Activated naive CD4-positive, alpha-beta T cell treated with anti-CD3 and anti-CD28 coated beads, Interleukin-2, amount 10 ng/mL, durations not matched to agents 7 days and 5 days (primary cell): ENCODE measurements around the gene ABLIM1.

ENCODE experiments used
- CTCF ChIA-PET: fragments of 350-600 bp; sonication (Branson Sonifier 250); formaldehyde crosslinking; loops from one replicate; lab custom pipeline; 2021; ENCODE audit warnings: antibody characterized with exemption; lab: Charles Lee
- DNase-seq: peaks from one replicate; pipeline ENCODE4 v3.0.0-alpha.2; 2020
- H3K27ac Mint-ChIP-seq: one replicate; pipeline ENCODE4 v1.8.0; 2021; ENCODE audit warnings: mild to moderate bottlenecking, moderate library complexity, mixed read lengths
- H3K27me3 Mint-ChIP-seq: one replicate; pipeline ENCODE4 v1.8.0; 2021; ENCODE audit warnings: mild to moderate bottlenecking, mixed read lengths
- H3K36me3 Mint-ChIP-seq: one replicate; pipeline ENCODE4 v1.8.0; 2021; ENCODE audit warnings: mixed read lengths
- H3K4me1 Mint-ChIP-seq: one replicate; pipeline ENCODE4 v1.8.0; 2021; ENCODE audit warnings: mixed read lengths
- H3K4me3 Mint-ChIP-seq: one replicate; pipeline ENCODE4 v1.8.0; 2021; ENCODE audit warnings: mild to moderate bottlenecking, moderate library complexity, mixed read lengths
- H3K9me3 Mint-ChIP-seq: one replicate; pipeline ENCODE4 v1.8.0; 2021; ENCODE audit warnings: mixed read lengths

Gene ABLIM1

GRCh38 chr10:114590993-114591392 is 67.1 kb downstream of the ABLIM1 start:
- Mint-ChIP-seq H3K4me1 (no peaks in the 10 kb centered on the region), H3K27me3 (peaks cover 10% of the 10 kb centered on the region), H3K4me3 (no peak overlapping the region), H3K27ac (no peak overlapping the region), H3K9me3 (no peaks in the 10 kb centered on the region), H3K36me3 (no peaks in the 10 kb centered on the region)
- CTCF ChIA-PET: no interaction called here
- DNase-seq: no peak

GRCh38 chr10:114584419-114584818 is 73.7 kb downstream of the ABLIM1 start:
- H3K36me3 Mint-ChIP-seq: no peaks in the 10 kb centered on the region
- no peaks in the 10 kb centered on the region for H3K9me3 Mint-ChIP-seq
- no peak overlapping the region for H3K4me3 Mint-ChIP-seq
- peaks cover 10% of the 10 kb centered on the region for H3K27me3 Mint-ChIP-seq
- CTCF ChIA-PET: no interaction called here
- H3K27ac Mint-ChIP-seq: no peak overlapping the region
- DNase-seq: no peak
- no peaks in the 10 kb centered on the region for H3K4me1 Mint-ChIP-seq

- CTCF ChIA-PET: interaction anchor here (1.7 kb wide), 1 partner anchor 12 kb away, joined by 3 read pairs; no protein-coding TSS in a partner anchor
- Mint-ChIP-seq H3K4me3 (no peak overlapping the region), H3K36me3 (no peaks in the 10 kb centered on the region)
Observed at GRCh38 chr10:114581071-114581470, 77.0 kb downstream of the ABLIM1 start.

DNA sequence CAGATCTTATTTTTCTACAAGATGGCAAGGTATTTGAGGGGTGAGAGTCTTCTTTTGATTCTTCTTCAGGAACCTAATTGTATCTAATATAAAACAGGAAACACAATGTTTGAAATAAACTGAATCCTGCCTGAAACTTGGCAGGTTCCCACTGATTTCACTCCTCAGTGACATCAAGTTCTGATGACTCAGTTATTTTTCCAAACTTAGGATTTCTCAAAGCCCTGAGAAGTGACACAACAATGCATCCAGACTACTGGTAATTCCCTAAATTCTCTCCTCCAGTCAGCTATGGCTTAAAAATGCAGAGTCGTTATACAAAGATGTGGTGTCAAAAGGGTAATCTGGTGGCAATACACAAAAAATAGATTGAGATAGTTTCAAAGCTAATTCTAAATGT is 80.9 kb downstream of the ABLIM1 start:
- no peaks in the 10 kb centered on the region for H3K4me1 Mint-ChIP-seq
- CTCF ChIA-PET: no interaction called here
- H3K27me3 Mint-ChIP-seq: no peaks in the 10 kb centered on the region
- no peak for DNase-seq
- H3K36me3 Mint-ChIP-seq: no peaks in the 10 kb centered on the region
- H3K9me3 Mint-ChIP-seq: no peaks in the 10 kb centered on the region
- no peak overlapping the region for H3K27ac Mint-ChIP-seq
- H3K4me3 Mint-ChIP-seq: no peak overlapping the region

More at GRCh38 chr10:114581071-114581470, 77.0 kb downstream of the ABLIM1 start:
- Mint-ChIP-seq H3K9me3 (no peaks in the 10 kb centered on the region), H3K27ac (no peak overlapping the region), H3K4me1 (no peaks in the 10 kb centered on the region), H3K27me3 (peaks cover 10% of the 10 kb centered on the region)
- DNase-seq: no peak

GRCh38 chr10:114576716-114577115 is 81.4 kb downstream of the ABLIM1 start:
- CTCF ChIA-PET: no interaction called here
- no peaks in the 10 kb centered on the region for H3K36me3 Mint-ChIP-seq
- no peaks in the 10 kb centered on the region for H3K27me3 Mint-ChIP-seq
- H3K4me1 Mint-ChIP-seq: no peaks in the 10 kb centered on the region
- H3K4me3 Mint-ChIP-seq: no peak overlapping the region
- H3K27ac Mint-ChIP-seq: no peak overlapping the region
- DNase-seq: no peak
- no peaks in the 10 kb centered on the region for H3K9me3 Mint-ChIP-seq

DNA sequence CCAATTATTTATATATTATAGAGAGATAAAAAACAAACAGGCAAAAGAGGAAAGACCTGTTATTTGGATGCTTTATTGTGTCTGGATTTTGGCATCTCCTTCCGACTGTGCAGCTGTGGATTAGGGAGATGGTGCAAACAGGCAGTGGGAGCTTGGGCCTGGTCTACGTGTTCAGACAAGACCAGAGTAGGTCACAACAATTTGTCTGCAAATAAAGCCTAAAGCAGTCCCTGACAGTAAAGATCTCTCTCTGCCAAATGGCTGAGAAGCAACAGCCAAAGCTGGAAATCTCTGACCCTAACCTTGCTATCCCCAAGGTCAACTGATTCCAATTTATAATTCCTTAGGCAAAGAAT is 82.0 kb downstream of the ABLIM1 start:
- Mint-ChIP-seq H3K36me3 (no peaks in the 10 kb centered on the region), H3K27ac (no peak overlapping the region)
- CTCF ChIA-PET: no interaction called here

DNA sequence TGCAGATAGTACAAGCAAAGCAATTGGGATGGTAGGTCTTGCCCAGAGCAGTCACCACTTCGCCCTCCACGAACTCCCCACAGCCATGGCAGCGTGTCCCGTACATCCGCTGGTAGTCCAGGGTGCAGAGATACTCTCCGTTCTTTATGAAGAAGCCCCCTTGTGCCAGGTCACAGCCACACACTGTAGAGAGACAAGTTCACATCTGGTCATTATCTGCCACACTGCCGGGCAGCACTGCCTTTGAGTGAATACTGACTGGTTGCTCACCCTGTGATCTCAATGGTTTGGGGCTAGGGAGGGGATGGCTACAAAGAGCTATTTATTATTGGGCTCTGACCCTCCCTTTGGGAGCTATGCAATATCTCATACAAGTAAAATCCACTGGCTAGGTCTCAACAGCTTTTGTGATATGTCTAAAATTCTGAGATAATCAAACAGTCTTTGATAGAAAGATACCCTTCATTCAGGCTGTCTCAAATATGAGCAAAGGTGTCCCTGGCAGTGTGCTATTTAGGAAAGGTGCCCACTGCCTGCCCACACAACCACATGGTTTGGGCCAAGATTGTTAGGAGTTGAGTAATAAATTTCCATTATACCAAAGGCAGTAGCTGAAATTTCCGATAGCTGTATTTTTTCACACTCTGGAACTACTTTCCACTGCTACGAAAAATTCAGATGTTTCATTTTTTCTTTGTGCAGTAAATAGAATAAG is 82.5 kb downstream of the ABLIM1 start:
- no peak for DNase-seq
- Mint-ChIP-seq H3K27ac (no peak overlapping the region), H3K9me3 (no peaks in the 10 kb centered on the region), H3K4me1 (no peaks in the 10 kb centered on the region), H3K27me3 (no peaks in the 10 kb centered on the region), H3K36me3 (no peaks in the 10 kb centered on the region), H3K4me3 (no peak overlapping the region)
- CTCF ChIA-PET: no interaction called here

More for the DNA sequence above, 82.0 kb downstream of the ABLIM1 start:
- H3K27me3 Mint-ChIP-seq: no peaks in the 10 kb centered on the region
- H3K9me3 Mint-ChIP-seq: no peaks in the 10 kb centered on the region
- no peak for DNase-seq
- H3K4me3 Mint-ChIP-seq: no peak overlapping the region
- H3K4me1 Mint-ChIP-seq: no peaks in the 10 kb centered on the region

DNA sequence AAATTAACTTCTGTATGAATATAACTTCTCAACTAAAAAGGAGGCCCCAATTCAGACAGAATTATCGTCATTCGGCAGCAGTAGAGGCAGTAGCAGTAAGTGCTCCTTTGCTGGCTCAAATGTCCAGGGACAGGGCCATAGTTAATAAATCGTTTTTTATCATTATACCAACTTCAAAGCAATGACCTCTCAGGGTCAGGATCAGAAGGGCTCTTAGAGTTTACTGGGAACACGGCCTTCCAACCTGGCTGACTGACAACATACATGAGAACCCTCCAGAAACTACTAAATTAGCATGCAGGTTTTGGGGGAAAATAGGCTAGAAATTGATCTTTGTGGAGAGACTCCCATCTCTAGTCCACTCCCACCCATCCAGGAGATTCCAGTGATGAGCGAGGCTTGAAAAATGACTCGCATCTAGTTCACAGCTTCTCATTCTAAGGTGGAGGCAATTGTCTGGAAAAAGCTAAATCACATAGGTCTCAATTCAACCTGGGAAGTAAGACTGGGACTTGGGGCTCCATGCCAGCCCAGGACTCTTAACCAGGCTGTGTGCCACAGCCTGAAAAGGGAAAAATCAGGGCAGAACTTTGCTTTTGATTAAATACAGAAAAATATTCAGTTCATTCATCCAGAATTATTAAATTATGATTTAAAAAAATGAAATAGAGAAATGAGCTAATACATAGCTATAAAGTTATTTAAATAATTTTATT is 84.6 kb downstream of the ABLIM1 start:
- no peak for DNase-seq
- no peaks in the 10 kb centered on the region for H3K27me3 Mint-ChIP-seq
- no peak overlapping the region for H3K27ac Mint-ChIP-seq
- H3K36me3 Mint-ChIP-seq: no peaks in the 10 kb centered on the region
- no peak overlapping the region for H3K4me3 Mint-ChIP-seq
- no peaks in the 10 kb centered on the region for H3K9me3 Mint-ChIP-seq
- no peaks in the 10 kb centered on the region for H3K4me1 Mint-ChIP-seq
- CTCF ChIA-PET: no interaction called here

GRCh38 chr10:114571316-114571999 is 86.6 kb downstream of the ABLIM1 start:
- Mint-ChIP-seq H3K27ac (no peak overlapping the region), H3K4me1 (no peaks in the 10 kb centered on the region)
- CTCF ChIA-PET: interaction anchor here (0.6 to 1.3 kb wide), 2 partner anchors 18 to 100 kb away, joined by 3 to 5 read pairs; no protein-coding TSS in a partner anchor

DNA sequence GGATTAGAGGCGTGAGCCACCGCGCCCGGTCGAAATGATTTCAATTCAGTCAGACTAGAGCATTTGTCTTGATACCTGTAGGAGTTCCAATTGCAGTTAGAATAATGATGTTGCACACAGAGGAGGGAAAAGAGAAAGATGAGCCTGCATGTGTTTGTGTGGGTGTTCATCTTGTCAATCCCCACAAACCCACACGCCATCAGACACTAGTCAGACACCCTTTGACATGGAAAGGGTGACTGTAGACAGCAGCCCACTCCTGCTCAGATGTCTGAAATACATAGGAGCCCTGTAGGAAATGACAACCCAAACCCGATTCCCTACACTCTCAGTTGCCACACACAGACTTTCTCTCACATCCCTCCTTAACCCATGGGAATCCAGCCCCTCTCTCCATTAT is 92.0 kb downstream of the ABLIM1 start:
- CTCF ChIA-PET: no interaction called here
- Mint-ChIP-seq H3K27me3 (peaks cover 4% of the 10 kb centered on the region), H3K36me3 (no peaks in the 10 kb centered on the region), H3K27ac (no peak overlapping the region), H3K9me3 (no peaks in the 10 kb centered on the region), H3K4me3 (no peak overlapping the region), H3K4me1 (no peaks in the 10 kb centered on the region)
- no peak for DNase-seq

More at GRCh38 chr10:114571316-114571999, 86.6 kb downstream of the ABLIM1 start:
- Mint-ChIP-seq H3K27me3 (no peaks in the 10 kb centered on the region), H3K36me3 (no peaks in the 10 kb centered on the region), H3K4me3 (no peak overlapping the region), H3K9me3 (no peaks in the 10 kb centered on the region)
- DNase-seq: no peak

DNA sequence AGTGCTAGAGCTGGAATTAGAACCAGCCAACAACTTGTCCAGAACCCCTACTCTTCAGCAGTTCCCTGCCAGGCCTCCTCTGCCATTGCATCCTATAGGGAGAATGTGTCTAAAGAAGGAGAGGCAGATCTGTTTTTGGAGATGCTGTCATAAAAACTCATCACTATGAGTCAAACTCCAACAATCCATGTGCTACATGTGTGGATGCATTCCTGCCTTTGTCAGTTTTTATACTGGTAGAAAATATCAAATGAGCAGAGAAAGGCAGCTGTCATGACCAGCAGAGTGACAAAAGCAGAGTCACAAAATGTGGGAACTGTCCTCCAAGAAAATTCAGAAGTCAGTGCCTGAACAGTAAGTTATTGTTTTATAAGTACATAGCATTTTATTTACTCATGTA is 93.0 kb downstream of the ABLIM1 start:
- CTCF ChIA-PET: no interaction called here
- Mint-ChIP-seq H3K4me1 (no peaks in the 10 kb centered on the region), H3K27me3 (peaks cover 4% of the 10 kb centered on the region), H3K27ac (no peak overlapping the region), H3K9me3 (no peaks in the 10 kb centered on the region), H3K4me3 (no peak overlapping the region), H3K36me3 (no peaks in the 10 kb centered on the region)
- no peak for DNase-seq

- H3K9me3 Mint-ChIP-seq: peaks cover 10% of the 10 kb centered on the region
- H3K27me3 Mint-ChIP-seq: peaks cover 15% of the 10 kb centered on the region
- no peak overlapping the region for H3K4me3 Mint-ChIP-seq
- CTCF ChIA-PET: no interaction called here
- H3K27ac Mint-ChIP-seq: no peak overlapping the region
- no peaks in the 10 kb centered on the region for H3K4me1 Mint-ChIP-seq
- no peak for DNase-seq
- peaks cover 2% of the 10 kb centered on the region for H3K36me3 Mint-ChIP-seq
Observed at GRCh38 chr10:114561008-114561523, 97.0 kb downstream of the ABLIM1 start.

- Mint-ChIP-seq H3K9me3 (peaks cover 10% of the 10 kb centered on the region), H3K27me3 (peaks cover 15% of the 10 kb centered on the region), H3K4me3 (no peak overlapping the region), H3K27ac (no peak overlapping the region), H3K36me3 (peaks cover 2% of the 10 kb centered on the region), H3K4me1 (no peaks in the 10 kb centered on the region)
- CTCF ChIA-PET: interaction anchor here (0.5 kb wide), 1 partner anchor 10 kb away, joined by 3 read pairs; no protein-coding TSS in a partner anchor
- DNase-seq: no peak
Observed at GRCh38 chr10:114560144-114560543, 97.9 kb downstream of the ABLIM1 start.

DNA sequence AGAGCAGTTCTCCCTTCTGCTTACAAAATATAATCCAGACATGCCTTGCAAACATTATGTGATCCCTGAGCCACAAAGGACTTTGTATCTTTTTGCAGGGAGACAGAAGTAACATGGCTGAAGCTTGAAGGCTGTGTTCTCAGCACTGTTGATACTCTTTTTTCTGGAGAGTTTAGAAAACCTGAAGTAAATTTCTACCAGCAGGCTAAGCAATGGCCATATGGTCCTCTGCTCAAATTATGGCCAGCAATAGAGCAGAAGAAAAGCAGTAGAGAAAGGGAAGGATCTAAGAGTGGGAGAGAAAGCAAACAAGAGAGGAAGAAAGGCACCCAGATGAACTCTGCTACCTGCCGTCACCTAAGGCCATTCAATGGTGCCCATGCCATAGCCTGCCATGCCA is 98.4 kb downstream of the ABLIM1 start:
- CTCF ChIA-PET: interaction anchor here (0.5 kb wide), 1 partner anchor 9 kb away, joined by 3 read pairs; no protein-coding TSS in a partner anchor
- Mint-ChIP-seq H3K4me3 (no peak overlapping the region), H3K4me1 (no peaks in the 10 kb centered on the region), H3K27ac (no peak overlapping the region), H3K36me3 (peaks cover 2% of the 10 kb centered on the region), H3K9me3 (peaks cover 10% of the 10 kb centered on the region), H3K27me3 (peaks cover 15% of the 10 kb centered on the region)
- no peak for DNase-seq
